Hepatocyte (in vitro differentiated cells): Measurements from ENCODE around the gene TRPM6. TPM values are rescaled to one million over a fixed set of nuclear protein-coding genes. Genes with fewer than 3 reads are reported as not detected.

ENCODE experiments used
- DNase-seq: peaks from one replicate; pipeline ENCODE4 v3.0.0-alpha.2; 2016; ENCODE audit warnings: low spot score
- H2AFZ ChIP-seq: fragments of 200-600 bp; sonication (generic); 2 replicates; pipeline ENCODE4 v1.6.0; 2016; ENCODE audit warnings: antibody characterized with exemption, mild to moderate bottlenecking
- H3K27ac ChIP-seq: fragments of 200-600 bp; sonication (generic); 2 replicates; pipeline ENCODE4 v1.5.1; 2016; ENCODE audit warnings: mild to moderate bottlenecking
- H3K27me3 ChIP-seq: fragments of 200-600 bp; sonication (generic); 2 replicates; pipeline ENCODE4 v1.6.1; 2016
- H3K36me3 ChIP-seq: fragments of 200-600 bp; sonication (generic); replicated peaks from 2 replicates; pipeline ENCODE4 v1.5.1; 2016; ENCODE audit warnings: low read depth; ENCODE audit not compliant: insufficient read depth
- H3K4me1 ChIP-seq: fragments of 200-600 bp; sonication (generic); 2 replicates; pipeline ENCODE4 v1.5.1; 2016; ENCODE audit warnings: mild to moderate bottlenecking, moderate library complexity; ENCODE audit not compliant: insufficient read depth
- H3K4me2 ChIP-seq: fragments of 200-600 bp; sonication (generic); 2 replicates; pipeline ENCODE4 v1.6.0; 2016
- H3K4me3 ChIP-seq: fragments of 200-600 bp; sonication (generic); 2 replicates; pipeline ENCODE4 v1.5.1; 2016; ENCODE audit warnings: mild to moderate bottlenecking
- H3K79me2 ChIP-seq: fragments of 200-600 bp; sonication (generic); 2 replicates; pipeline ENCODE4 v1.6.0; 2017; ENCODE audit warnings: mild to moderate bottlenecking
- H3K9me2 ChIP-seq: fragments of 200-600 bp; sonication (generic); replicated peaks from 2 replicates; pipeline ENCODE4 v1.6.0; 2017; ENCODE audit warnings: mild to moderate bottlenecking; ENCODE audit not compliant: insufficient read depth
- H3K9me3 ChIP-seq: fragments of 200-600 bp; sonication (generic); 2 replicates; pipeline ENCODE4 v1.5.1; 2016; ENCODE audit warnings: low read depth, mild to moderate bottlenecking
- H4K20me1 ChIP-seq: fragments of 200-600 bp; sonication (generic); 2 replicates; pipeline ENCODE4 v1.6.0; 2016; ENCODE audit warnings: mild to moderate bottlenecking; ENCODE audit not compliant: insufficient read depth, poor library complexity, severe bottlenecking
- CTCF ChIP-seq: fragments of 200-600 bp; sonication (generic); IDR thresholded peaks from 2 replicates; pipeline ENCODE4 v1.5.1; 2016; ENCODE audit warnings: antibody characterized with exemption, mild to moderate bottlenecking; ENCODE audit not compliant: poor library complexity
- EZH2 ChIP-seq: fragments of 200-600 bp; sonication (generic); IDR thresholded peaks from 2 replicates; pipeline ENCODE4 v1.6.1; 2016; ENCODE audit warnings: antibody characterized with exemption, mild to moderate bottlenecking, borderline replicate concordance
- EZH2phosphoT487 ChIP-seq: fragments of 200-600 bp; sonication (generic); IDR thresholded peaks from one replicate; pipeline ENCODE4 v1.6.1; 2018; ENCODE audit warnings: antibody characterized with exemption, mild to moderate bottlenecking, low read depth, moderate library complexity; ENCODE audit not compliant: unreplicated experiment, severe bottlenecking
- WGBS: methylation state at CpG from one replicate; pipeline ENCODE4 v1.1.6; 2016; ENCODE audit warnings: low lambda C conversion rate; ENCODE audit errors: missing lambda C conversion rate; 5-methylcytosine and 5-hydroxymethylcytosine counted together
- polyA plus RNA-seq: library from polyadenylated mRNA; unstranded; fragments of >200 nt; fragmentation: Nextera tagmentation; extraction: Ambion mirVana; gene quantifications from 2 replicates; pipeline ENCODE4 v1.2.1, GENCODE V29; 2016
- total RNA-seq: library from RNA; depleted of rRNA; stranded (reverse); fragments of >200 nt; gene quantifications from 2 replicates; pipeline ENCODE4 v1.2.3, GENCODE V29; 2014

TRPM6 gene
- total and polyA plus RNA-seq, 2 experiments from 2014 or later: 3.7 to 19.0 TPM

- Histone ChIP-seq H3K4me2 (no peak overlapping the region), H3K36me3 (no peaks in the 10 kb centered on the region), H3K9me3 (no peaks in the 10 kb centered on the region), H4K20me1 (no peaks in the 10 kb centered on the region), H3K9me2 (no peaks in the 10 kb centered on the region), H3K27me3 (no peaks in the 10 kb centered on the region), H3K4me3 (no peak overlapping the region), H3K79me2 (no peaks in the 10 kb centered on the region), H3K4me1 (no peaks in the 10 kb centered on the region), H2AFZ (peak overlapping the region; percentile 4), H3K27ac (no peak overlapping the region)
- 46% methylated on average over 8 of the region's 8 CpGs for WGBS
- peak; percentile 84 for DNase-seq
- no peak for TF ChIP-seq EZH2
- no peak for TF ChIP-seq EZH2phosphoT487
- TF ChIP-seq CTCF: peak; percentile 91
Observed at GRCh38 chr9:74777136-74777879, 110.4 kb downstream of the TRPM6 start.

- H3K4me3 ChIP-seq: no peak overlapping the region
Observed at GRCh38 chr9:74775396-74775795, 112.3 kb downstream of the TRPM6 start.

GRCh38 chr9:74773886-74774479 is 113.7 kb downstream of the TRPM6 start:
- Histone ChIP-seq H3K4me2 (no peak overlapping the region), H3K79me2 (no peaks in the 10 kb centered on the region), H3K27me3 (no peaks in the 10 kb centered on the region), H3K27ac (no peak overlapping the region), H3K4me1 (no peaks in the 10 kb centered on the region), H3K9me3 (no peaks in the 10 kb centered on the region), H3K36me3 (no peaks in the 10 kb centered on the region), H3K9me2 (no peaks in the 10 kb centered on the region), H2AFZ (no peak overlapping the region), H3K4me3 (no peak overlapping the region), H4K20me1 (no peaks in the 10 kb centered on the region)
- peak; percentile 87 for DNase-seq
- WGBS: 24% methylated on average over 8 of the region's 8 CpGs
- peak; percentile 96 for TF ChIP-seq CTCF
- no peak for TF ChIP-seq EZH2
- no peak for TF ChIP-seq EZH2phosphoT487

More at GRCh38 chr9:74775396-74775795, 112.3 kb downstream of the TRPM6 start:
- Histone ChIP-seq H3K9me3 (no peaks in the 10 kb centered on the region), H3K4me1 (no peaks in the 10 kb centered on the region), H3K27ac (no peak overlapping the region), H3K27me3 (no peaks in the 10 kb centered on the region), H3K4me2 (no peak overlapping the region), H4K20me1 (no peaks in the 10 kb centered on the region), H3K36me3 (no peaks in the 10 kb centered on the region), H3K79me2 (no peaks in the 10 kb centered on the region), H3K9me2 (no peaks in the 10 kb centered on the region), H2AFZ (no peak overlapping the region)
- no peak for DNase-seq
- 81% methylated on average over 5 of the region's 5 CpGs for WGBS
- TF ChIP-seq EZH2phosphoT487: no peak
- TF ChIP-seq EZH2: no peak
- TF ChIP-seq CTCF: no peak
